Ascending aorta (tissue), 2 donors: ENCODE results near the gene GLUD1. TPM values are rescaled to one million over a fixed set of nuclear protein-coding genes. Genes with fewer than 3 reads are reported as not detected.
"Not testable (repeated sequence)": the region's sequence is repeated elsewhere in the genome, so short reads cannot be mapped to it uniquely, and the experiment has no call there.

Experiments
- DNase-seq, 2 donors: peaks; one replicate each; pipeline ENCODE4 v3.0.0-alpha.2; 2019; ENCODE audit warnings: low spot score in 2 of 2
- H3K27ac ChIP-seq, 2 donors: fragments of 200-600 bp; sonication (generic); one replicate each; pipeline ENCODE4 v1.5.1; 2016 to 2017; ENCODE audit warnings: mild to moderate bottlenecking in 1 of 2
- H3K27me3 ChIP-seq: fragments of 200-600 bp; sonication (generic); one replicate; pipeline ENCODE4 v1.5.1; 2017
- H3K36me3 ChIP-seq, 2 donors: fragments of 200-600 bp; sonication (generic); one replicate each; pipeline ENCODE4 v1.5.1; 2016
- H3K4me1 ChIP-seq, 2 donors: fragments of 200-600 bp; sonication (generic); one replicate each; pipeline ENCODE4 v1.5.1; 2016 to 2017; ENCODE audit warnings: mild to moderate bottlenecking in 1 of 2
- H3K4me3 ChIP-seq, 2 donors: fragments of 200-600 bp; sonication (generic); one replicate each; pipeline ENCODE4 v1.5.1; 2016 to 2017; ENCODE audit warnings: mild to moderate bottlenecking in 1 of 2
- H3K9me3 ChIP-seq, 2 donors: fragments of 200-600 bp; sonication (generic); one replicate each; pipeline ENCODE4 v1.5.1; 2016
- intact Hi-C: fragments of 100-400 bp; cut with DNase I; formaldehyde crosslinking; loops from one replicate; pipeline ENCODE4 v1.15.1; 2023
- total RNA-seq: library from RNA; depleted of rRNA; stranded (reverse); fragments of >200 nt; gene quantifications from one replicate; pipeline ENCODE4 v1.1.0, GENCODE V29; 2016
- TF ChIP-seq, protein P1 (sequence below), 3 experiments: fragments of 200-600 bp in 2 of 3; fragments of 450-650 bp in 1 of 3; sonication (generic) in 2 of 3; IDR thresholded peaks; one replicate each; pipeline ENCODE4 v1.5.1; 2016 to 2019; ENCODE audit warnings: antibody characterized with exemption in 3 of 3, mild to moderate bottlenecking in 1 of 3, moderate library complexity in 1 of 3

GLUD1 gene
- total RNA-seq, 1 donor from 2014 or later, result 134 TPM

DNA sequence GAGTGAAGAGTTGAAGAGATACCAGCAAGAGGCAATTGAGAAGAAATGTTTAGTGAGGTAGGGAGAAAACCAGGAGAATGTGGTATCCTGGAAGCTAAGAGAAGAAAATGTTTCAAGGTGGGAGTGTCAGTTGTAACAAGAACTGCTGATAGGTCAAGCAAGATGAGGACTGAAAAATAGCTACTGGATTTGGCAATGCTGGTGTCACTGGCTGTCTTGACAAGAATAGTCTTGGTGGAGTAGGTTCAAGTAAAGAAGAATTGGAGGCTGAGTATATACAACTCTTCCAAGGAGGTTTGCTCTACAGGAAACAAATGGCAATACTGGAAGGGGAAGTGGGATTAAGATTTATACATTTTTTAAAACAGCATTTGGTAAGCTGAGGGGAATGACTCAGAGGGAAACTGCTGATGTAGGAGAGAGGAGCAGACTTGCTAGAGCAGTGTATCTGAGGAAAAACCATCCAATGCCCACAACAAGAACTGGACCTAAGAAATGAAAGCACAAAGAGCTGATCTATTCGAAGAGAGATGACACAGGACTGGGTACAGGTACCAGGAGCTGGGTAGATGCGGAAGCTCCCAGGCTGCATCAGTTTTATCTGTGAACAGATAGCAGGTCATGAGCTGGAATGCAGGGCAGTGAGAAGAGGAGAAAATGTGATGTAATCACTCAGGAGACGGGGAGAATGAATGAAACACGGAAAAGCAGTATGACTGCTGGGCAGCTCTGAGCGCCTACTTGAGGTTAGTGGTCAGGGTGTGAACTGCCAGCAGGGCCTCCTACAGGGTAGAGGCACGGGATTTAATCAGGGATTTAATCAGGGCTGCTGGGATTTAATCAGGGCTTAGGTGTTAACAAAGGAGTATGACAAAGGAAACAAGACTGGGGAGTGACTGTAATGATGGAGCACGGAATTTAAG is 40.0 kb downstream of the GLUD1 start:
- no peak overlapping the region for H3K4me3 ChIP-seq

DNA sequence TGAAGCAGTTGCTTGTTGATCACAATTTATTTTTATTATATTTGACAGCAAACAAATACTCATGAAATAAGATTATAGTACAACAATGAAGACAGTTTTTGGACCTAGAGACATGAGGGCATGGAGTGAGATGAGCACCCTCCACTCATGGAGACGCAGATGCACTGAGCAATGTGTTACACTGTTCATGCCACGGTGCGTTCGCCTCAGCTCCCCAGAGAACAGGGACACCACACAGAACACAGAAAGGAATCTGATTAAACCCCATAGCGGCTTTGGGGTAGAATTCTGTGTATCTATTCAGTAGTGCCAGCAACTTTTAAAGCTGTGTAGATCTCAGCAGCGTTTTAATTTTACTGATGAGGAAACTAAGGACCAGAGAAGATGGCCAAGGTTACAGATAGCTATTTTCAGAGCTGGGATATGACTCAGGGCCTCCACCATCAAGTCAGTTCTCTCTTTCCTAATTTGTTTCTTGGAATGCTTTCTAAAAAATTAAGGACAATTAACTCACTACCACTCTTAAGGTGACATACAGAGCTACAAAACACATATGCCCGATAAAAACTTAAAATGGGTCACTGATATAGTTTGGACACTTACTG is 41.0 kb downstream of the GLUD1 start:
- Histone ChIP-seq H3K4me3 (no peak overlapping the region), H3K9me3 (no peaks in the 10 kb centered on the region), H3K4me1 (no peaks in the 10 kb centered on the region), H3K27me3 (no peaks in the 10 kb centered on the region), H3K36me3 (peaks cover 81 to 85% of the 10 kb centered on the region in 2 donors), H3K27ac (no peak overlapping the region)
- TF ChIP-seq, protein P1, sequence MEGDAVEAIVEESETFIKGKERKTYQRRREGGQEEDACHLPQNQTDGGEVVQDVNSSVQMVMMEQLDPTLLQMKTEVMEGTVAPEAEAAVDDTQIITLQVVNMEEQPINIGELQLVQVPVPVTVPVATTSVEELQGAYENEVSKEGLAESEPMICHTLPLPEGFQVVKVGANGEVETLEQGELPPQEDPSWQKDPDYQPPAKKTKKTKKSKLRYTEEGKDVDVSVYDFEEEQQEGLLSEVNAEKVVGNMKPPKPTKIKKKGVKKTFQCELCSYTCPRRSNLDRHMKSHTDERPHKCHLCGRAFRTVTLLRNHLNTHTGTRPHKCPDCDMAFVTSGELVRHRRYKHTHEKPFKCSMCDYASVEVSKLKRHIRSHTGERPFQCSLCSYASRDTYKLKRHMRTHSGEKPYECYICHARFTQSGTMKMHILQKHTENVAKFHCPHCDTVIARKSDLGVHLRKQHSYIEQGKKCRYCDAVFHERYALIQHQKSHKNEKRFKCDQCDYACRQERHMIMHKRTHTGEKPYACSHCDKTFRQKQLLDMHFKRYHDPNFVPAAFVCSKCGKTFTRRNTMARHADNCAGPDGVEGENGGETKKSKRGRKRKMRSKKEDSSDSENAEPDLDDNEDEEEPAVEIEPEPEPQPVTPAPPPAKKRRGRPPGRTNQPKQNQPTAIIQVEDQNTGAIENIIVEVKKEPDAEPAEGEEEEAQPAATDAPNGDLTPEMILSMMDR (IDR thresholded peaks at IDR 0.05), result no peak
- intact Hi-C loops, result no loop called here
- no peak for DNase-seq

More for the DNA sequence above, 40.0 kb downstream of the GLUD1 start:
- H3K4me1 ChIP-seq, result no peaks in the 10 kb centered on the region
- intact Hi-C loops, result loop anchor here (5.0 kb wide), 1 partner anchor 112 kb away; no protein-coding TSS in a partner anchor
- no peak for DNase-seq
- no peaks in the 10 kb centered on the region for H3K9me3 ChIP-seq
- TF ChIP-seq, protein P1 (IDR thresholded peaks at IDR 0.05), result no peak
- peaks cover 86 to 88% of the 10 kb centered on the region in 2 donors for H3K36me3 ChIP-seq
- H3K27me3 ChIP-seq, result no peaks in the 10 kb centered on the region
- peak overlapping the region; percentile 18 to 25 for H3K27ac ChIP-seq

DNA sequence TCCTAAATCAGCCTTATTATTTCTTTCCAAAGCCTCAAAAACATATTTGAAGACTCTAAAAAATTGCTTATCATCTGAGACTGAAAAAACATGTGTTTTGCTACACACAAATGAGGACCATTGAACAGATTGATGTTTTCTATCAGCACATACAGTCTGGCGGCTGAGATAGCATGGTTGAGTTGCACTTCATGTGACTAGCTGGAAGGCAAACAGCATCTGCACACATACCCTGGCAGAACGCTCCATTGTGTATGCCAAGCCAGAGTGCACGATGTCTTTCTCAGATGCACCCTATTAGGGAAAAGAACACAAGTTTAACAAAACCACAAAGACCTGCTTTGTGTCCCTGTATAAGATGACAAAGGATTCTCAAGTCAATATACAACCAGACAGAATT is 41.5 kb downstream of the GLUD1 start:
- no peaks in the 10 kb centered on the region for H3K27me3 ChIP-seq
- H3K4me3 ChIP-seq, result no peak overlapping the region
- TF ChIP-seq, protein P1 (IDR thresholded peaks at IDR 0.05), result no peak
- no peak for DNase-seq
- intact Hi-C loops, result no loop called here
- H3K4me1 ChIP-seq, result no peaks in the 10 kb centered on the region
- no peaks in the 10 kb centered on the region for H3K9me3 ChIP-seq
- H3K36me3 ChIP-seq, result peaks cover 79 to 85% of the 10 kb centered on the region in 2 donors
- H3K27ac ChIP-seq, result no peak overlapping the region

DNA sequence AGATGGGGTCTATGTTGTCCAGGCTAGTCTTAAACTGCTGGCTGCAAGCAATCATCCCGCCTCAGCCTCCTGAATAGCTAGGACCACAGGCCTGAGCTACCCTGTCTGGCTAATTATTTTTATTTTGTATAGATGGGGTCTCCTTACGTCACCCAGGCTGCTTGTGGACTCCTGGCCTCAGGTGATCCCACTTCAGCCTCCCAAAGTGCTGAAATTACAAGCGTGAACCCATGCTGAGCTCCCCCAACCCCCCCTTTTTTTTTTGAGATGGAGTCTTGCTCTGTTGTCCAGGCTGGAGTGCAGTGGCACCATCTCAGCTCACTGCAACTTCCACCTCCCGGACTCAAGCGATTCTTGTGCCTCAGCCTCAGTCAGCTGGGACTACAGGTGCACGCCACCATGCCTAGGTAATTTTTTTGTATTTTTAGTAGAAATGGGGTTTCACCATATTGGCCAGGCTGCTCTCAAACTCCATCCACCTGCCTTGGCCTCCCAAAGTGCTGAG is 49.2 kb downstream of the GLUD1 start:
- intact Hi-C loops, result no loop called here
- Histone ChIP-seq H3K36me3 (peaks cover 26 to 45% of the 10 kb centered on the region in 2 donors), H3K27me3 (no peaks in the 10 kb centered on the region), H3K4me1 (no peaks in the 10 kb centered on the region), H3K9me3 (no peaks in the 10 kb centered on the region), H3K27ac (no peak overlapping the region), H3K4me3 (no peak overlapping the region)
- TF ChIP-seq, protein P1 (IDR thresholded peaks at IDR 0.05), result no peak
- DNase-seq, result no peak

DNA sequence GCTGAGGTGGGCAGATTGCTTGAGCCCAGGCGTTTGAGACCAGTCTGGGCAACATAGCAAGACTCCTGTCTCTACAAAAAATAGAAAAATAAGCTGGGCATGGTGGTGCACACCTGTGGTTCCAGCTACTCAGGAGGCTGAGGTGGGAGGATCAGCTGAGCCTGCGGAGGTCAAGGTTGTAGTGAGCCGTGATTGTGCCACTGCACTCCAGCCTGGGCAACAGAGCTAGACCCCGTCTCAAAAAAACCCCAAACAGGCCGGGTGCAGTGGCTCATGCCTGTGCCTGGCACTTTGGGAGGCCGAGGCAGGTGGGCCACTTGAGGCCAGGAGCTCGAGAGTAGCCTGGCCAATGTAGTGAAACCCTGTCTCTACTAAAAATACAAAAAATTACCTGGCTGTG is 51.1 kb downstream of the GLUD1 start:
- H3K9me3 ChIP-seq, H3K4me1 ChIP-seq, DNase-seq, H3K4me3 ChIP-seq, H3K27ac ChIP-seq, H3K27me3 ChIP-seq, intact Hi-C loops: not testable (repeated sequence)
- peaks cover 13 to 29% of the 10 kb centered on the region in 2 donors for H3K36me3 ChIP-seq

DNA sequence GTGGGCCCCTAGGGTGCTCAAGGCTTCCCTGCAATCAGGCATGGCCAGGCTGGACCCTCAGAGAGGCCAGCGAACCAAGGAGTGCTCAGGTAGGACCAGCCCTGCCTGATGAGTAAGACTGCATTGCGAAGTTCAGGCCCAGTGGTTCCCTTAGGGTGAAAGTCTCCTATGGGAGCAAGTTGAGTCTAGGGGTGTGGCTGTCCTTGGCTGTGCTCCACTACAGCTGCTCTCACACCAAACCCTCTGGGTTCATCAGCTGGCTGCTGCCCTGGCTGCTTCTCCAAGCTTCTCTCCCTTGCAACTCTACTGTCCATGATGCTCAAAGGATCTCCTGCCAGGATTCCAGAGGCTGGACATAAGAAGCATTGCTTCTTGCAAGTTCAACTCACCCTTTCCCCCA is 55.9 kb downstream of the GLUD1 start:
- Histone ChIP-seq H3K27ac (no peak overlapping the region), H3K27me3 (no peaks in the 10 kb centered on the region), H3K9me3 (no peaks in the 10 kb centered on the region), H3K4me1 (no peaks in the 10 kb centered on the region), H3K4me3 (no peak overlapping the region), H3K36me3 (peaks cover 0 to 5% of the 10 kb centered on the region in 2 donors)
- intact Hi-C loops, result no loop called here
- no peak for DNase-seq
- TF ChIP-seq, protein P1 (IDR thresholded peaks at IDR 0.05), result no peak
